ENCODE measurements around the gene CLK3.

Gene CLK3

GRCh38 chr15:74603789-74604705 lies 11.6 kb upstream of the CLK3 start:
- DNase-seq, result no peak

- DNase-seq, result peak; percentile 52
These were observed 10.4 kb upstream of the CLK3 start for GRCh38 chr15:74604983-74605794.

GRCh38 chr15:74605795-74606150 lies 9.9 kb upstream of the CLK3 start:
- no peak for DNase-seq

- no peak for DNase-seq
These were observed 6.8 kb upstream of the CLK3 start for GRCh38 chr15:74608786-74609185.

- no peak for DNase-seq
These were observed 5.7 kb upstream of the CLK3 start for GRCh38 chr15:74609938-74610301.

GRCh38 chr15:74610302-74610951 lies 5.2 kb upstream of the CLK3 start:
- no peak for DNase-seq

- DNase-seq, result no peak
These were observed 4.3 kb upstream of the CLK3 start for GRCh38 chr15:74611341-74611740.

- no peak for DNase-seq
These were observed 3.8 kb upstream of the CLK3 start for GRCh38 chr15:74611834-74612233.

GRCh38 chr15:74612677-74613076 lies 3.0 kb upstream of the CLK3 start:
- no peak for DNase-seq

- no peak for DNase-seq
These were observed 2.3 kb upstream of the CLK3 start for GRCh38 chr15:74613089-74613952.

- DNase-seq, result no peak
These were observed 1.5 kb upstream of the CLK3 start for GRCh38 chr15:74613953-74614743.

- no peak for DNase-seq
These were observed 710 bp upstream of the CLK3 start for GRCh38 chr15:74614744-74615507.

GRCh38 chr15:74616366-74616939 lies 817 bp downstream of the CLK3 start:
- no peak for DNase-seq

GRCh38 chr15:74616996-74617395 lies 1.4 kb downstream of the CLK3 start:
- no peak for DNase-seq

GRCh38 chr15:74618841-74619596 lies 3.4 kb downstream of the CLK3 start:
- DNase-seq, result no peak

- no peak for DNase-seq
These were observed 4.4 kb downstream of the CLK3 start for GRCh38 chr15:74619916-74620635.

GRCh38 chr15:74620636-74621545 lies 5.3 kb downstream of the CLK3 start:
- peak; percentile 19 for DNase-seq

- no peak for DNase-seq
These were observed 5.9 kb downstream of the CLK3 start for GRCh38 chr15:74621546-74621920.
